Right forelimb (tissue), 1 donor: ENCODE data around the gene ADRM1.

Source experiments
- DNase-seq: peaks from one replicate; pipeline ENCODE4 v3.0.0-alpha.2; 2018

ADRM1 gene

DNA sequence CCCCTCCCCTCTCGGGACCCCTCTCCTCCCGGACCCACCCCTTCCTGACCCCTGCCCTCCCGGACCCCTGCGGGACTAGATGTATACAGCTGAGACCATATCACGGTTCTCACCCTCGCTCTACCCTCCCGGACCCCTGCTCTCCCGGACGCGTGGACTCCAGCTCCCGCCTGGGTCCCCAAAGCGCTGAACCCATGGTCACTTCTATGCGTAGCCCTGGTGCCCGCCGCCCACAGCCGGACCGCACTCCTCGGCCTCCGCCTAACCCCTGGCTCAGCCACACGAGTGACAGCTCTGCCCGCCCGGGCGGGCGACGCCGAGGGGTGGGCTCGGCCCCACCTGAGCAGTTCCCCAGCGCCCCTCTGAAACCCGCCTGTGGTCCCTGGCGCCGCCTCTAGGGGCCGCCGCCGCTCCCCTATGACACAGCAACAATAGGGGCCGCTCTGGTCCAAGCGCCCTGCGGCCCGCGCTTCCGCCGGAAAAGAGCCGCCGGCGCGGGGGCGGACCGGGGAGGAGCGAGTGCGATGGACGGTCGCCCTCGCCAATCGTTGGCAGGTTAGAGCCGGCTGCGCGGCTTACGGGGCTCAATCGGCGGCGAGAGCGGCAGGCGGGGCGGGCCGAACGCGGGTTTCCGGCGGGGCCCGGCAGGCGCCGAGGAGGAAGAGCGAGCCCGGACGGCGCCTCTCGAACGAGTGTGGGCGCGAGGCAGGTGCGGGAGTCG lies at the start of gene ADRM1:
Gene ADRM1 (plus strand): TSS at position 657 of the 721 bp plus-strand sequence. CDS start 572 bp downstream, outside the sequence.
- DNase-seq: peak; percentile 99

DNA sequence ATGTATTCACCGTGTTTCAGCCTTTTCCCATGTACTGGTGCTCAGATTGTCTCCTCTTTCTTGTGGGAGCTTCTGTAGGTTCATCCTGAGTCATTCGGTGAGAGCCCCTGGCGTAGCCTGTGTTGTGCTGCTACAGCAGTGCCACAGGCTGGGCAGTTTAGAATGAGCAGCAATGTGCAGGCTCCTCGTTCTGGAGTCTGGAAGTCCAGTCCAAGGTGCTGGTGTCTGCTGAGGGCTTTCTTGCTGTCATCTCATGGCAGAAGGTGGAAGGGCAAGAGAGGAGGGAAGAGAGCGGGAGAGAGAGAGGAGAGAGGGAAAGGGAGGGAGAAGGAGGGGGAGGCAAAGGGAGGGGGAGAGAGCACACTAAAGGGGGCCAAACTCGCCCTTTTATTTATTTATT lies 49.4 kb upstream of the ADRM1 start:
- DNase-seq: no peak

DNA sequence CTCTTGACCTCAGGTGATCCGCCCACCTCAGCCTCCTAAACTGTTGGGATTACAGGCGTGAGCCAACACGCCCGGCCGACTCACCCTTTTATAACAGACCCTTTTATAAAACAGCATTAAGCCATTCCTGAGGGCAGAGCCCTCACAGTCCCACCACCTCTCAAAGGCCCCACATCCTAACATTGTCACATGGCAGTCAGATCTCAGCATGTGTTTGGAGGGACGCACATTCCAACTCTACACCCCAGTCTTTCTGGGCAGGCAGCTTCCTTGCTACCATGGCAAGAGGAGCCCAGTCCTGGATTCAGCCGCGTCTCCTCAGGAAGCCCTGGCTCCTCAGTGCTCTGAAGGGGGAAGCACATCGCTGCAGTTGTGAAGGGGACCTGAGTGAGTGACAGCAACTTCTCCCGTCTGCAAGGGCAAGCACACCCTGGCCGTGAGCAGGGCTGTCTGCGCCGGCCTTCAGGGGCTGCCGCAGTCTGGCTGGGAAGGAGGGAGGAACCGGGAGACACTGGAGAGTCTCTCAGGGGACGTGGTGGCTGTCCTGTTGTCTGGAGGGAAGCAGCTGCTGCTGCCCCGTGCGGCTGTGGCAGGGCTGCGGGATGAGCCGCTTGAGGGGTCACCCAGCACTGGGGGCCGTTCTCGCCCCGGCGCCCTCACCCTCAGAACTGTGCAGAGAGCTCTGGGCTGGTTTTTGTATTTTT lies 48.6 kb upstream of the ADRM1 start:
- no peak for DNase-seq

DNA sequence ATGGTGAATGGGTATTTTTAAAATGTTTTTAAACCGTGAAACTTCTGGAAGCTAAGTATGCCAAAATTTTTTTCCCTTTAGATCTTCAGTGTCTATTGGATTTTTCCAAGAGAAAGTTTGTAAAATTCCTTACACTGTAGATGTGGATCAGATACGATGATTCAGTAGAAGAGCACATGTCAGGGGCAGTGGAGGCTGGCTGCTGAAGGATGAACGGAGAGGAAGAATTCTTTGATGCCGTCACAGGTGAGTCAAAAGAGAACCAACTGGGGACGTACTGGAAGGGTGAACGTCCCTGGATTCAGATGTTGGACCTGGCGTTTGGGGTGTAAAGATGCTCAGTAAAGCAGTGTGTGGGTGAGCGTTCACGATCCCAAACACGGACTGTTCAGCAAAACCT lies 46.8 kb upstream of the ADRM1 start:
- DNase-seq: no peak

DNA sequence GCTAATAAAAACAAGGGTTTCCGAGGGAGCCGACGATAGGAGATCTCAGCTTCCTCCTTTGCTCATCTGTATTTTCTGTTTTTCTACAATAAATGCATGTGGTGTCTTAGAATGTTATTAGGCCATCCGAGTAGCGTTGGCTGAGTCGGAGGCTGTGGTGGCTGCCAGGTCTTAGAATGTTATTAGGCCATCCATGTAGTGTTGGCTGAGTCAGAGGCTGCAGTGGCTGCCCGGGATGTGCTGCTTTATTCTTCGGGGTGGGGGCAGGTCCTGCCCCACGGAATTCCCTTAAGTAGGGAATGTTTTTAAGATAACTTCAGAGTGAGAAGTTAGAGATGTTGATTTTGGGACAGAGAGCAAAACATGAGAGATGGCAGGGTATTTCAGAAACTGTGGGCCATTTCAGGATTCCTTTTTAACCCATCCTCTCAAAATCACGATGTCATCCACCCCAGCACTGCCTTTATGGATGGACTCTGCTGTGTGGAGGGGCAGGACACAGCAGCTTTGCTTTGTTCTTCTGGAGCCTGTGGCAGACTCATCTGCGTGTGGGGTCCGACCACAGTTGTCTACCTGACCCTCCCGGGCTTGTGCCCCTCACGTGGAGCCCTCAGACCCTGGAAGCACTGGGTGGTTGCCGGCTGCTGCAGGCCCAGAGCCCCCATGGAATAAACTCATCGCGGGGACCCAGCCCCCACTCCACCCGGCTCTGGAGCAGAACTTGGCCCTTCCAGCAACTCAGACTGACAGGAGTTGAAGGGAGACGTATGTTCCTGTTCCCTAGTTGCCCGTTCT lies 44.1 kb upstream of the ADRM1 start:
- no peak for DNase-seq

GRCh38 chr20:62259294-62259565 lies 43.6 kb upstream of the ADRM1 start:
- no peak for DNase-seq

- no peak for DNase-seq
Observed at GRCh38 chr20:62262064-62262463, 40.7 kb upstream of the ADRM1 start.

DNA sequence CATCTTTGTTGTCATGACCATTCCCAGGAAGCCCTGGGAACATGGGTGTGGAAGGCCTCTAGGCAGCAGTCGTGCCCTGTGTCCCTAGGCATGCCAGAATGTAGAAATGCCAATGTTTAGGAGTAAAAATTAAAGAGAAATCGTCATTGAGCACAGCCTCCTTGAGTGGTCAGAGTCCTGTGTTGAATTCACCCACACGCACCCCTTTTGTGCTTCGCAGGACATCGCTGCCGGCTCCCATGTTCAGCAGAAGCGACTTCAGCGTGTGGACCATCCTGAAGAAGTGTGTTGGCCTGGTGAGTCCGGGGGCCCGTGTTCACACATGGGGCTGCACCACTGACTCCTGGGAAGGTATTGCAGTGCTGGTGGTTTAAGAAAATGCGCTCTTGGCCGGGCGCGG lies 39.4 kb upstream of the ADRM1 start:
- no peak for DNase-seq

- DNase-seq: no peak
Observed at GRCh38 chr20:62265365-62265764, 37.4 kb upstream of the ADRM1 start.

GRCh38 chr20:62266340-62266739 lies 36.5 kb upstream of the ADRM1 start:
- DNase-seq: no peak

GRCh38 chr20:62266851-62267250 lies 35.9 kb upstream of the ADRM1 start:
- no peak for DNase-seq

- DNase-seq: no peak
Observed at GRCh38 chr20:62267543-62267942, 35.3 kb upstream of the ADRM1 start.

GRCh38 chr20:62268228-62268900 lies 34.4 kb upstream of the ADRM1 start:
- no peak for DNase-seq

DNA sequence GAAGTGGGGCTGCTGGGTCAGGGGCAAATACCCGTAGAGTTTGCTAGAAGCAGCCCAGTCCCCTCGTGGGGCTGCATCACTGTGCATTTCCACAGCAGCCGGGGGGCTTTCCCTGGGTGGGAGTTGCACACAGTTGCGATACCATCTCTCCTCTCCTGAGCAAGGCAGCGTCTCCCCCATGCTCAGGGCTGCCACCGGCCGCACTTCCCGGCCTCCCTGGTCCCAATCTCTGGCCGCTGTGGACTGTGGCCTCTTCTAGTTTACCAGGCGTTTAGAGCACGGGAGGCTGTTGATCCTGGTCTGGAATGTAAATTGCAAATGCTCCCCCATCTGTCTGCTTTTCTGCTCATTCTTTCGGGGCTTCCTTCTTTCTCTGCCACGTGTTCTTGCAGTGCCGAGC lies 33.4 kb upstream of the ADRM1 start:
- DNase-seq: no peak

GRCh38 chr20:62269871-62270270 lies 32.9 kb upstream of the ADRM1 start:
- DNase-seq: no peak

DNA sequence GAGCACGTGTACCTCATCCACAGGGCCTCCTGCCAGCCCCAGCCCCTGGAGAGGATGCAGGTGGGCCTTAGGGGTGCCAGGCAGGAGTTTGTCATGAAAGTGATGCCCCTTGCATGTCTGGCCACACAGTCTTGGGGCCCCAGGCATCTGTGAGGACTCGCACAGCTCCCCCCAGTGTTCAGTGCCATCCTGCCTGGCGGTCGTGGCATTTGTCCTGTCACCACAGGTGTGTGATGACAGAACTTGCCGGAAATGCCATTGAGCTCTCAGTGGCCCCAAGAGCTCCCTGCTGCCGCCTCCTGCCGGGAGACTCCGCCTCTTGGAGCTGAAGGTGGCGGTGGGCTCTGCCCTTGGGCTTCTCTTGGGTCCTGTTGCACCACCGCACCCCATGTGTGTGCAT lies 30.6 kb upstream of the ADRM1 start:
- no peak for DNase-seq

- no peak for DNase-seq
Observed at GRCh38 chr20:62273416-62273815, 29.4 kb upstream of the ADRM1 start.

DNA sequence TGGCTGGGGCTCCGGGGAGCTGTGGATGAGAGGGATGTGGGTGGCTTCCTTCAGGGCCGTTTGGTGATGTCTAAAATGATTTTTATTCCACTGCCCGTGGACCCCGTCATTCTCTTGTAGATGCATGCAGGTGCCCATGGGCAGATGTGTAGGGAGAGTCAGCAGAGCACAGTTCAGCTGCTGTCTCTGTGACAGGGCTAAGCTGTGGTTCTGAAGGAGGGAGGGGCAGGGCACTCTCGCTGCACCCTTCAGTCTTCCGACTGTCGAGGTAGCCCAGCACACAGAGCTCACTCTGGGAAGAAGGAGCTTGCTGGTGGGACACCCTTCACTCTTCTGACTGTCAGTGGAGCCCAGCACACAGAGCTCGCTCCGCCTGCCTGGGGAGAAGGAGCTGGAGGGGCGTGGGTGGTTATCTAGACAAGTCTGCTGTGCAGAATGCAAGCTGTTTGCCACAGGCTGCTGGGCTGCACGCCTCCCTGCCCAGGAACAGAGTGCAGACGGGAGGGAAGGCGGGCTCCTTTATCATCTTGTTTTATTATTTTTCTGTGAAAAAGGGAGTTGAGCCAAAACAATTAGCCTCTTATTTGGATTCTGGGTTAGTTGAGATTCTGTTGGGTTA lies 28.4 kb upstream of the ADRM1 start:
- no peak for DNase-seq

DNA sequence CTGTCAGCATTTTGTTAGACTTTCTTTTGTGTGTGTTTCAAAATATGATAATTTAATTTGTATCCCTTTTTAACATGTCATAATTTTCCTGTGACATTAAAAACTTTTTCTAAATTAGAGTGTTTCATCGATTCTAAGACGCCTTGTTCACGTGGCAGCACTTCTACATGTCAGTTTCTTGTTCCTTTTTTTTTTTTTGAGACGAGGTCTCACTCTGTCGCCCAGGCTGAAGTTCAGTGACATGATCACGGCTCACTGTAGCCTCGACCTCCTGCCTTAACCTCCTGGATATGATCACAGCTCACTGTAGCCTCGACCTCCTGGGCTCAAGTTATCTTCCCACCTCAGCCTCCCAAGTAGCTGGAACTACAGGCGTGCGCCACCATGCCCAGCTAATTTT lies 27.6 kb upstream of the ADRM1 start:
- DNase-seq: no peak

DNA sequence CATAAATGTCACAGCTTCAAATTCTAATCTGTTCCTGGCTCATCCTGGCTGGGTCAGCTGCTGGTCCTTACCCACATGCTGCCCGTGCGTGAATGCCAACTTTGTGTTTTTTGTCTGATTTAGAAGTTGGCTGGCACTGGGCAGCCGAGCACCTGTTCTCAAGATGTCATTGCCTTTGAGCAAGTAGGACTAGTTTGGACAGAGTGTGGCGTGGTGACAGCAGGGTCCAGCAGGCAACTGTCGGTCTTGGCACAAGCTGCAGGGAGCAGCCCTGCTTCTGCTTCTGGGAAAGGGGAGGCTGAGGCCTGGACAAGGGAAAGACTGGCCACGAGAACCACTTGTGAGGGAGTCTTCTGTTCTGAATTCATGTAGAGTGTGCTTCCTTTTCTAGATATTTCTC lies 26.4 kb upstream of the ADRM1 start:
- DNase-seq: peak; percentile 60

- no peak for DNase-seq
Observed at GRCh38 chr20:62277253-62277652, 25.5 kb upstream of the ADRM1 start.

GRCh38 chr20:62280303-62280702 lies 22.5 kb upstream of the ADRM1 start:
- no peak for DNase-seq
